Transverse colon (tissue), 4 donors: Measurements from ENCODE around the gene PTGER1. TPM values are rescaled to one million over a fixed set of nuclear protein-coding genes. Genes with fewer than 3 reads are reported as not detected.

Experiments used
- DNase-seq: peaks from one replicate; pipeline ENCODE4 v3.0.0-alpha.2; 2019
- H3K27ac ChIP-seq, 4 donors: fragments of 200-600 bp; sonication (generic); 2 replicates each; pipeline ENCODE4 v1.5.1; 2016 to 2018; ENCODE audit warnings: inconsistent platforms in 4 of 4
- H3K27me3 ChIP-seq: fragments of 200-600 bp; sonication (generic); 2 replicates; pipeline ENCODE4 v1.5.1; 2017; ENCODE audit warnings: inconsistent platforms
- H3K36me3 ChIP-seq, 4 donors: fragments of 200-600 bp; sonication (generic); 2 replicates each; pipeline ENCODE4 v1.5.1; 2017 to 2019; ENCODE audit warnings: inconsistent platforms in 4 of 4
- H3K4me1 ChIP-seq, 4 donors: fragments of 200-600 bp; sonication (generic); 2 replicates each; pipeline ENCODE4 v1.5.1; 2017 to 2020; ENCODE audit warnings: inconsistent platforms in 4 of 4
- H3K4me3 ChIP-seq, 4 donors: fragments of 200-600 bp; sonication (generic); 1 replicate in 1 of 4; 2 replicates in 3 of 4; pipeline versions ENCODE4 v1.5.1 to v1.6.1; 2017 to 2019; ENCODE audit warnings: inconsistent platforms in 4 of 4
- H3K9me3 ChIP-seq, 2 donors: fragments of 200-600 bp; sonication (generic); 2 replicates each; pipeline ENCODE4 v1.5.1; 2017 to 2019; ENCODE audit warnings: inconsistent platforms in 2 of 2
- EP300 ChIP-seq: sonication (generic); formaldehyde crosslinking; IDR thresholded peaks from one replicate; pipeline ENCODE4 v1.6.1; 2017; ENCODE audit warnings: antibody characterized with exemption, low read depth
- POLR2A ChIP-seq: fragments of 450-650 bp; IDR thresholded peaks from one replicate; pipeline ENCODE4 v1.6.1; 2016; ENCODE audit warnings: antibody characterized with exemption, mild to moderate bottlenecking, moderate library complexity
- POLR2AphosphoS5 ChIP-seq, 3 donors: sonication (generic); formaldehyde crosslinking; IDR thresholded peaks; one replicate each; pipeline ENCODE4 v1.6.1; 2016; ENCODE audit warnings: antibody characterized with exemption in 3 of 3
- WGBS, 2 donors: methylation state at CpG; one replicate each; pipeline ENCODE4 v1.1.5; 2018; ENCODE audit warnings: low coverage in 1 of 2; 5-methylcytosine and 5-hydroxymethylcytosine counted together
- in situ Hi-C, 4 donors: fragments of 200-750 bp; cut with MboI; loops; one replicate each; pipeline versions ENCODE4 v1.15.0 to v1.15.1; 2017; ENCODE audit warnings: low sequenced_read_pairs in 3 of 4, low pct_ligation_motif_present in 1 of 4, low pct_unique_long_range_greater_than_20kb in 1 of 4
- intact Hi-C: fragments of 100-400 bp; cut with DNase I; formaldehyde crosslinking; loops from one replicate; pipeline ENCODE4 v1.15.1; 2023; ENCODE audit warnings: low total_unique reads
- total RNA-seq, 4 donors: library from RNA; depleted of rRNA; stranded (reverse); fragments of >200 nt; gene quantifications; one replicate each; pipeline ENCODE4 v1.1.0, GENCODE V29; 2016
- TF ChIP-seq, protein P1 (sequence below), 5 experiments: fragments of 200-600 bp in 3 of 5; fragments of 450-650 bp in 2 of 5; sonication (generic) in 3 of 5; IDR thresholded peaks; 1 replicate in 2 of 5; 2 replicates in 3 of 5; pipeline ENCODE4 v1.5.1; 2016 to 2017; ENCODE audit warnings: antibody characterized with exemption in 5 of 5, inconsistent platforms in 3 of 5, mild to moderate bottlenecking in 2 of 5, moderate library complexity in 1 of 5

PTGER1 gene
- total RNA-seq, 4 donors from 2014 or later, result 1.1 to 1.2 TPM; not detected in 2

GRCh38 chr19:14482172-14482941 lies 7.2 kb upstream of the PTGER1 start:
- Histone ChIP-seq H3K27ac (no peak overlapping the region), H3K9me3 (no peaks in the 10 kb centered on the region), H3K4me1 (peaks cover 0 to 9% (median 4%) of the 10 kb centered on the region in 4 donors), H3K36me3 (peaks cover 0 to 29% (median 0%) of the 10 kb centered on the region in 4 donors), H3K27me3 (no peaks in the 10 kb centered on the region), H3K4me3 (no peak overlapping the region)
- intact Hi-C loops (no loop called here), in situ Hi-C loops (no loop called here)
- DNase-seq, result no peak
- TF ChIP-seq, protein P1, sequence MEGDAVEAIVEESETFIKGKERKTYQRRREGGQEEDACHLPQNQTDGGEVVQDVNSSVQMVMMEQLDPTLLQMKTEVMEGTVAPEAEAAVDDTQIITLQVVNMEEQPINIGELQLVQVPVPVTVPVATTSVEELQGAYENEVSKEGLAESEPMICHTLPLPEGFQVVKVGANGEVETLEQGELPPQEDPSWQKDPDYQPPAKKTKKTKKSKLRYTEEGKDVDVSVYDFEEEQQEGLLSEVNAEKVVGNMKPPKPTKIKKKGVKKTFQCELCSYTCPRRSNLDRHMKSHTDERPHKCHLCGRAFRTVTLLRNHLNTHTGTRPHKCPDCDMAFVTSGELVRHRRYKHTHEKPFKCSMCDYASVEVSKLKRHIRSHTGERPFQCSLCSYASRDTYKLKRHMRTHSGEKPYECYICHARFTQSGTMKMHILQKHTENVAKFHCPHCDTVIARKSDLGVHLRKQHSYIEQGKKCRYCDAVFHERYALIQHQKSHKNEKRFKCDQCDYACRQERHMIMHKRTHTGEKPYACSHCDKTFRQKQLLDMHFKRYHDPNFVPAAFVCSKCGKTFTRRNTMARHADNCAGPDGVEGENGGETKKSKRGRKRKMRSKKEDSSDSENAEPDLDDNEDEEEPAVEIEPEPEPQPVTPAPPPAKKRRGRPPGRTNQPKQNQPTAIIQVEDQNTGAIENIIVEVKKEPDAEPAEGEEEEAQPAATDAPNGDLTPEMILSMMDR (IDR thresholded peaks at IDR 0.05), result no peak
- TF ChIP-seq POLR2AphosphoS5 (IDR thresholded peaks at IDR 0.05) (no peak), POLR2A (no peak), EP300 (no peak)
- 99% methylated on average over 8 of the region's 18 CpGs; no CpG with 5 or more reads in 1 of the 2 donors for WGBS, 2 donors

DNA sequence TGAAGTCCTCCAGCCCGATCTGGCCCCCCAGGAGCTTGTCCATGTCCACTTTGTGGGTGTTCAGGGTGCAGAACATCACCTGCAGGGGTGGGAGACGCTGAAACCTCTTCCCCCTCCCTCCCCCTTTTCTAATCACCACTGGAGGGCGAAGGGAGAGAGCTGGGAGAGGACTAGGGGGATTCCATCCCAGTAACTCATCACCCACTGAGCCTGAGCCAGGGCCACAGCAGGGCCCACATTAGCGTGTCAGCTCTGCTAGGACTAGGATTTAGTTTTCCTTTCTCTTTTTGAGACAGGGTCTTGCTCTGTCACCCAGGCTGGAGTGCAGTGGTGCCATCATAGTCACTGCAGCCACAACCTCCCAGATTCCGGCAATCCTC lies 5.5 kb upstream of the PTGER1 start:
- no peak for DNase-seq
- intact Hi-C loops, result no loop called here
- WGBS, 2 donors, result 82% methylated on average over 5 of the region's 5 CpGs; no CpG with 5 or more reads in 1 of the 2 donors
- Histone ChIP-seq H3K4me1 (peaks cover under 1 to 16% (median 4%) of the 10 kb centered on the region in 4 donors), H3K27me3 (no peaks in the 10 kb centered on the region), H3K27ac (no peak overlapping the region), H3K4me3 (no peak overlapping the region), H3K9me3 (no peaks in the 10 kb centered on the region), H3K36me3 (peaks cover 0 to 29% (median 0%) of the 10 kb centered on the region in 4 donors)
- in situ Hi-C loops, result no loop called here
- TF ChIP-seq POLR2AphosphoS5 (IDR thresholded peaks at IDR 0.05) (no peak), POLR2A (no peak), EP300 (no peak)
- TF ChIP-seq, protein P1 (IDR thresholded peaks at IDR 0.05), result no peak

DNA sequence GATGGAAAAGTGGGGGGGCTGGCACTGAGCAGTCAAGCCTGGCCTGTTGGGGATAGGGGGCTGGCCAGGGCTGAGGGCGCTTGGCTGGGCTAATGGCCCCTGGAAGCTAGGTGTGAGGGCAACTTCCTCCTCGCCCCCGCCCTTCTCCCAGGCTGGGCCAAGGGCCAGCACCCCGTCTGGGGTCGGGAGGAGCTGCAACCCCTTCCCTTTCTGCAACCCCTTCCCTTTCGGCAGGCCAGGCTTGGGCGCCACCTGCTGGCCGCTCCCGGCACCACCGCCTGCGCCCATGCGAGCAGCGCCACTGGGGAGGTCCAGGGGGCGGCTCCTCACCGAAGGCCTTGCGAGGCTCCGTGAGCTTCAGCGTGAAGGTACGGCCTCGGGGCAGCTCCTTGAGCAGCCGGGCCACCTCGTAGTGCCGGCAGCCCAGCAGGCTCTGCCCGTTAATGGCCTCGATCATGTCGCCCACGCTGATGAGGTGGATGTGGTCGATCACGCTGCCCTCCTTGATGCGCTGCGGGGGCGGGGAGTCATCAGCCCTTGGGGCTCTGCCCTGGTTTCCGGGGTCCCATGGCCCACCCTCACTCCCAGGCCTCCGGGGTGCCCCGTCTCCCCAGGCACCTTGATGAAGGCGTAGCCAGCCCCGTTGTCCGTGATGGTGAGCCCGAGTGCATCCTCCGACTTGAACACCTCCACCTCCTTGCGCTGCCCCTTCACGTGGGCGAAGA lies 5.0 kb upstream of the PTGER1 start:
- no peak overlapping the region for H3K27ac ChIP-seq
- intact Hi-C loops, result loop anchor here (10.0 kb wide), 1 partner anchor 335 kb away; no protein-coding TSS in a partner anchor
- TF ChIP-seq EP300 (no peak), POLR2A (no peak), POLR2AphosphoS5 (IDR thresholded peaks at IDR 0.05) (peak in 1 of 3 donors; percentile 24)
- TF ChIP-seq, protein P1 (IDR thresholded peaks at IDR 0.05), result peak; percentile 80 to 89 (median 83)
- peaks cover 5% of the 10 kb centered on the region for H3K27me3 ChIP-seq
- no peak for DNase-seq
- no peak overlapping the region for H3K4me3 ChIP-seq
- H3K36me3 ChIP-seq, result peaks cover 0 to 29% (median 0%) of the 10 kb centered on the region in 4 donors
- H3K4me1 ChIP-seq, result peaks cover 6 to 21% (median 9%) of the 10 kb centered on the region in 4 donors
- 53 to 88% methylated on average over 3 to 38 of the region's 43 CpGs for WGBS, 2 donors
- in situ Hi-C loops, result no loop called here
- H3K9me3 ChIP-seq, result no peaks in the 10 kb centered on the region
